ENCODE data around the gene ARHGEF4.

DNA sequence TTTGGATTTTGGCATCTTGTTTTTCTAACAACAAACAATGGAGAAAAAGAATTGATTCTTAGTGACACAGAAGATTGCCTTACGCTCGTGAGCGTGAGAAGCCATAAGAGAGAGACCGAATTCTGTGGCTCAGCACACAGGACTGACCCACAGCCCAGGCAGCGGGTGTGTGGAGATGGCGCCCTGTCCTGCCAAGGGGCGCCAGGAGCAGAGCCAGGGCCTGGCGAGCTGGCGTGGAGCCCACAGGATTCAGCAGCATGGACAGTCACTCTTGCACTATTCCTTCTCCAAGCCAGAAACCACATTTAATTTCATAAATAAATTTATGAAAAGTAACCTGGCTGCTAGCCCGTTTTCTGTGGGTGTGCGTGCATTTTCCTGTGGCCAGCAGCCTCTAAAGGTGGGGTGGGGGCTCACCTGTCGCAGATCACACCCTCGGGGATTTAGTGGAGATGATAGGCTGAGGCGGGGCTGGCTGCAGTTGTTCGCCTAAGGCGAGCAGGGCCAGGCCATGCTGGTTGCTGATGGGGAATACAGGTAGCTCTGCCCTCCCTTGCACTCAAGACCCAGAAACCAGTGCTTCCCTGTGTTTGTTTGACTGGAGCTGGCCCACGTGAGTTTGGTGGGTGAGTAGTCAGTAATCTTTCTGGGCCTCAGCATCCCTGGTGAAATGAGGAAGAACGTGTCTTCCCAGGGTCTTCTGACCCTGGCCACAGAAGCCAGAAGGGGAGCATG lies 210.4 kb downstream of the ARHGEF4 start:
- TF ChIP-seq, protein P1, sequence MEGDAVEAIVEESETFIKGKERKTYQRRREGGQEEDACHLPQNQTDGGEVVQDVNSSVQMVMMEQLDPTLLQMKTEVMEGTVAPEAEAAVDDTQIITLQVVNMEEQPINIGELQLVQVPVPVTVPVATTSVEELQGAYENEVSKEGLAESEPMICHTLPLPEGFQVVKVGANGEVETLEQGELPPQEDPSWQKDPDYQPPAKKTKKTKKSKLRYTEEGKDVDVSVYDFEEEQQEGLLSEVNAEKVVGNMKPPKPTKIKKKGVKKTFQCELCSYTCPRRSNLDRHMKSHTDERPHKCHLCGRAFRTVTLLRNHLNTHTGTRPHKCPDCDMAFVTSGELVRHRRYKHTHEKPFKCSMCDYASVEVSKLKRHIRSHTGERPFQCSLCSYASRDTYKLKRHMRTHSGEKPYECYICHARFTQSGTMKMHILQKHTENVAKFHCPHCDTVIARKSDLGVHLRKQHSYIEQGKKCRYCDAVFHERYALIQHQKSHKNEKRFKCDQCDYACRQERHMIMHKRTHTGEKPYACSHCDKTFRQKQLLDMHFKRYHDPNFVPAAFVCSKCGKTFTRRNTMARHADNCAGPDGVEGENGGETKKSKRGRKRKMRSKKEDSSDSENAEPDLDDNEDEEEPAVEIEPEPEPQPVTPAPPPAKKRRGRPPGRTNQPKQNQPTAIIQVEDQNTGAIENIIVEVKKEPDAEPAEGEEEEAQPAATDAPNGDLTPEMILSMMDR (IDR thresholded peaks at IDR 0.05) = no peak
- TF ChIP-seq POLR2A (IDR thresholded peaks at IDR 0.05) = no peak

Measured in heart left ventricle (tissue), 13 donors.